Activated naive CD4-positive, alpha-beta T cell treated with anti-CD3 and anti-CD28 coated beads for 36 hours (primary cell): ENCODE results near the gene SCLT1. TPM values are rescaled to one million over a fixed set of nuclear protein-coding genes. Genes with fewer than 3 reads are reported as not detected.

ENCODE experiments used
- CTCF ChIA-PET: fragments of 350-600 bp; sonication (Branson Sonifier 250); formaldehyde crosslinking; loops from one replicate; lab custom pipeline; 2021; ENCODE audit warnings: antibody characterized with exemption; lab: Charles Lee
- DNase-seq: peaks from one replicate; pipeline ENCODE4 v3.0.0-alpha.2; 2020
- H3K27ac Mint-ChIP-seq: one replicate; pipeline ENCODE4 v1.8.0; 2021; ENCODE audit warnings: mild to moderate bottlenecking, mixed read lengths
- H3K27me3 Mint-ChIP-seq: one replicate; pipeline ENCODE4 v1.8.0; 2021; ENCODE audit warnings: low read depth, mixed read lengths
- H3K36me3 Mint-ChIP-seq: one replicate; pipeline ENCODE4 v1.8.0; 2021; ENCODE audit warnings: low read depth, mixed read lengths
- H3K4me1 Mint-ChIP-seq: one replicate; pipeline ENCODE4 v1.8.0; 2021; ENCODE audit warnings: low read depth, mixed read lengths
- H3K4me3 Mint-ChIP-seq: one replicate; pipeline ENCODE4 v1.8.0; 2021; ENCODE audit warnings: mild to moderate bottlenecking, moderate library complexity, mixed read lengths
- H3K9me3 Mint-ChIP-seq: one replicate; pipeline ENCODE4 v1.8.0; 2021; ENCODE audit warnings: mixed read lengths
- intact Hi-C: fragments of 100-400 bp; cut with micrococcal nuclease; formaldehyde crosslinking; loops from one replicate; pipeline ENCODE4 v1.15.1; 2023
- total RNA-seq, 2 experiments: library from RNA; stranded (reverse); gene quantifications; one replicate each; pipeline ENCODE4 v1.2.3, GENCODE V29; 2021

Gene SCLT1
- total RNA-seq, 2 experiments from 2014 or later, result 20.3 to 21.1 TPM

GRCh38 chr4:128863312-128864075 is 229.8 kb downstream of the SCLT1 start:
- Mint-ChIP-seq H3K4me3 (no peak overlapping the region), H3K36me3 (peaks cover 48% of the 10 kb centered on the region), H3K27me3 (no peaks in the 10 kb centered on the region), H3K27ac (peak overlapping the region; percentile 62), H3K9me3 (no peaks in the 10 kb centered on the region), H3K4me1 (peaks cover 48% of the 10 kb centered on the region)
- CTCF ChIA-PET, result interaction anchor here (0.6 to 2.3 kb wide), 8 partner anchors 9 to 566 kb away, joined by 3 to 12 read pairs (median 4); no protein-coding TSS in a partner anchor
- peak; percentile 75 for DNase-seq
- intact Hi-C loops, result loop anchor here (1.0 to 2.0 kb wide), 7 partner anchors 23 to 672 kb away; partner anchors contain the start of gene PGRMC2

- Mint-ChIP-seq H3K9me3 (no peaks in the 10 kb centered on the region), H3K4me3 (no peak overlapping the region), H3K27me3 (no peaks in the 10 kb centered on the region), H3K4me1 (peaks cover 48% of the 10 kb centered on the region), H3K36me3 (peaks cover 50% of the 10 kb centered on the region), H3K27ac (peak overlapping the region; percentile 62)
- DNase-seq, result peak; percentile 73
- CTCF ChIA-PET, result interaction anchor here (0.6 to 2.3 kb wide), 16 partner anchors 9 to 671 kb away, joined by 3 to 12 read pairs (median 3); no protein-coding TSS in a partner anchor
- intact Hi-C loops, result loop anchor here (1.0 to 2.0 kb wide), 9 partner anchors 8 to 671 kb away; partner anchors contain the start of genes PGRMC2 and SCLT1
Observed at GRCh38 chr4:128862608-128863311, 230.6 kb downstream of the SCLT1 start.

- Mint-ChIP-seq H3K36me3 (peaks cover 57% of the 10 kb centered on the region), H3K4me1 (peaks cover 48% of the 10 kb centered on the region), H3K9me3 (no peaks in the 10 kb centered on the region), H3K27me3 (no peaks in the 10 kb centered on the region), H3K27ac (peak overlapping the region; percentile 62), H3K4me3 (no peak overlapping the region)
- peak; percentile 30 for DNase-seq
- CTCF ChIA-PET, result interaction anchor here (0.6 to 2.3 kb wide), 11 partner anchors 8 to 670 kb away, joined by 3 to 12 read pairs (median 3); no protein-coding TSS in a partner anchor
- intact Hi-C loops, result loop anchor here (1.0 to 2.0 kb wide), 4 partner anchors 8 to 575 kb away; partner anchors contain the start of genes PGRMC2 and SCLT1
Observed at GRCh38 chr4:128861856-128862518, 231.4 kb downstream of the SCLT1 start.

GRCh38 chr4:128859887-128860677 is 233.3 kb downstream of the SCLT1 start:
- no peaks in the 10 kb centered on the region for H3K27me3 Mint-ChIP-seq
- H3K27ac Mint-ChIP-seq, result peak overlapping the region; percentile 60
- no peak for DNase-seq
- H3K9me3 Mint-ChIP-seq, result no peaks in the 10 kb centered on the region
- intact Hi-C loops, result no loop called here
- H3K36me3 Mint-ChIP-seq, result peaks cover 64% of the 10 kb centered on the region
- peaks cover 48% of the 10 kb centered on the region for H3K4me1 Mint-ChIP-seq
- CTCF ChIA-PET, result no interaction called here
- no peak overlapping the region for H3K4me3 Mint-ChIP-seq

- Mint-ChIP-seq H3K27me3 (no peaks in the 10 kb centered on the region), H3K27ac (no peak overlapping the region), H3K4me3 (no peak overlapping the region), H3K36me3 (peaks cover 69% of the 10 kb centered on the region), H3K4me1 (peaks cover 54% of the 10 kb centered on the region), H3K9me3 (no peaks in the 10 kb centered on the region)
- no peak for DNase-seq
- CTCF ChIA-PET, result interaction anchor here (0.9 kb wide), 1 partner anchor 15 kb away, joined by 3 read pairs; no protein-coding TSS in a partner anchor
- intact Hi-C loops, result no loop called here
Observed at GRCh38 chr4:128858879-128859671, 234.3 kb downstream of the SCLT1 start.

GRCh38 chr4:128856246-128856645 is 237.1 kb downstream of the SCLT1 start:
- CTCF ChIA-PET, result interaction anchor here (1.0 kb wide), 1 partner anchor 13 kb away, joined by 4 read pairs; no protein-coding TSS in a partner anchor
- Mint-ChIP-seq H3K9me3 (no peaks in the 10 kb centered on the region), H3K27me3 (no peaks in the 10 kb centered on the region), H3K36me3 (peaks cover 62% of the 10 kb centered on the region), H3K4me3 (no peak overlapping the region), H3K4me1 (peaks cover 46% of the 10 kb centered on the region), H3K27ac (no peak overlapping the region)
- intact Hi-C loops, result no loop called here
- no peak for DNase-seq

GRCh38 chr4:128855621-128856020 is 237.7 kb downstream of the SCLT1 start:
- CTCF ChIA-PET, result interaction anchor here (0.5 to 1.1 kb wide), 2 partner anchors 46 to 280 kb away, joined by 4 to 5 read pairs; no protein-coding TSS in a partner anchor
- intact Hi-C loops, result no loop called here
- no peak for DNase-seq
- Mint-ChIP-seq H3K9me3 (no peaks in the 10 kb centered on the region), H3K36me3 (peaks cover 63% of the 10 kb centered on the region), H3K4me1 (peaks cover 40% of the 10 kb centered on the region), H3K4me3 (no peak overlapping the region), H3K27ac (no peak overlapping the region), H3K27me3 (no peaks in the 10 kb centered on the region)

- Mint-ChIP-seq H3K36me3 (peaks cover 66% of the 10 kb centered on the region), H3K27me3 (no peaks in the 10 kb centered on the region), H3K4me3 (no peak overlapping the region), H3K9me3 (no peaks in the 10 kb centered on the region), H3K27ac (peak overlapping the region; percentile 78), H3K4me1 (peaks cover 28% of the 10 kb centered on the region)
- CTCF ChIA-PET, result interaction anchor here (1.1 to 2.4 kb wide), 3 partner anchors 9 to 279 kb away, joined by 3 to 6 read pairs (median 4); no protein-coding TSS in a partner anchor
- intact Hi-C loops, result loop anchor here (1.0 to 5.0 kb wide), 2 partner anchors 8 to 972 kb away; partner anchors contain the start of gene PLK4
- DNase-seq, result peak; percentile 27
Observed at GRCh38 chr4:128854433-128854832, 238.9 kb downstream of the SCLT1 start.

GRCh38 chr4:128853741-128854140 is 239.6 kb downstream of the SCLT1 start:
- peak overlapping the region; percentile 78 for H3K27ac Mint-ChIP-seq
- no peaks in the 10 kb centered on the region for H3K9me3 Mint-ChIP-seq
- no peak overlapping the region for H3K4me3 Mint-ChIP-seq
- CTCF ChIA-PET, result interaction anchor here (2.4 kb wide), 1 partner anchor 9 kb away, joined by 6 read pairs; no protein-coding TSS in a partner anchor
- peaks cover 23% of the 10 kb centered on the region for H3K4me1 Mint-ChIP-seq
- intact Hi-C loops, result loop anchor here (1.0 to 5.0 kb wide), 2 partner anchors 9 to 971 kb away; partner anchors contain the start of gene PLK4
- no peak for DNase-seq
- H3K27me3 Mint-ChIP-seq, result no peaks in the 10 kb centered on the region
- peaks cover 60% of the 10 kb centered on the region for H3K36me3 Mint-ChIP-seq

- Mint-ChIP-seq H3K4me3 (no peak overlapping the region), H3K27ac (peak overlapping the region; percentile 57), H3K36me3 (peaks cover 63% of the 10 kb centered on the region), H3K9me3 (no peaks in the 10 kb centered on the region), H3K27me3 (no peaks in the 10 kb centered on the region), H3K4me1 (peaks cover 27% of the 10 kb centered on the region)
- no peak for DNase-seq
- intact Hi-C loops, result loop anchor here (5.0 kb wide), 1 partner anchor 968 kb away; the partner anchor contains the start of gene PLK4
- CTCF ChIA-PET, result interaction anchor here (0.7 kb wide), 1 partner anchor 12 kb away, joined by 3 read pairs; no protein-coding TSS in a partner anchor
Observed at GRCh38 chr4:128850252-128850651, 243.1 kb downstream of the SCLT1 start.
